SIG-M5 treated with dmso at 0.1 percent for 504 hours (cell line): Measurements from ENCODE around the gene IL1RAPL2.

ENCODE experiments used
- DNase-seq: peaks from one replicate; lab custom pipeline; 2025; ENCODE audit not compliant: unreplicated experiment; lab: John Stamatoyannopoulos, UW

The IL1RAPL2 gene

GRCh38 chrX:105349476-105349875 is 783.5 kb downstream of the IL1RAPL2 start:
- DNase-seq, result no peak

GRCh38 chrX:105375816-105376215 is 809.8 kb downstream of the IL1RAPL2 start:
- DNase-seq, result no peak

GRCh38 chrX:105424729-105425128 is 858.7 kb downstream of the IL1RAPL2 start:
- DNase-seq, result no peak

- no peak for DNase-seq
Measured at GRCh38 chrX:105451401-105451800, 885.4 kb downstream of the IL1RAPL2 start.

DNA sequence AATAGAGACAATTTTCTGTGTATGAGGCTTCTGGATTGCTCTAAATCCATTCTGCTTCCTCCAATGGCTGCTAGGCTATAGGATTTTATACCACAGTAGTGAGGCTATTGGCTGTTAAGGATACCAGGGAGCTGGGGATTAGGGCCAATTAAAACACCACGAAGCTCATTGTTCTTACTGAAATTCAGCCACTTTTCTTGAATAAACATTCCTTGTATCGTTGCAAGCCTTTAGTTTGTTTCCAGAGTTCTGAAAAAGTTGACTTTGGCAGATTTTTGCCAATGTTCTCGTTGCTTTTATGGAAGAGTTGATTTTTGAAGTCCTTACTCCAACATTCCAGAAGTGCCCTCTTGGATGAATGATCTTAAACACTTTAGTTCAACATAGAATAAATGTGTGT is 892.8 kb downstream of the IL1RAPL2 start:
- no peak for DNase-seq

DNA sequence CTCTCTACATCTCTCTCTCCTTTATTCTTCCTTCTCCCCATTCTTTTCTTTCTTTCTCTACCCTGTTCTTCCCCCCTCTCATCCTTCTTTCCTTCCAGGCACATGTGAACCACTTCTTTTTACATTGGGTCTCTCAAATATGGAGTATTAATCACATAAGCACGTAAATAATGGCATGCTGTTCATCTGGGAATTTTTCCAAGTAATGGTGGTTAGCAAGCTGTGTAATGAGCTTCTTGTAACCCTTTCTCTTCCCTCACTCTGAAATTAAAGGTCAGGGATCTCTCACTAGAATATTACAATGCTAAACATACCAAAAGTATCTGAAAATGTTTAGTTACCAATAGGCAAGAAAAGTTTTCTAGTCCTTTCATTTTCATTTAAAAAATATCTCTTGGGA is 894.4 kb downstream of the IL1RAPL2 start:
- no peak for DNase-seq

GRCh38 chrX:105461016-105461415 is 895.0 kb downstream of the IL1RAPL2 start:
- DNase-seq, result no peak

GRCh38 chrX:105462186-105462585 is 896.2 kb downstream of the IL1RAPL2 start:
- DNase-seq, result no peak

GRCh38 chrX:105463473-105463872 is 897.5 kb downstream of the IL1RAPL2 start:
- no peak for DNase-seq

DNA sequence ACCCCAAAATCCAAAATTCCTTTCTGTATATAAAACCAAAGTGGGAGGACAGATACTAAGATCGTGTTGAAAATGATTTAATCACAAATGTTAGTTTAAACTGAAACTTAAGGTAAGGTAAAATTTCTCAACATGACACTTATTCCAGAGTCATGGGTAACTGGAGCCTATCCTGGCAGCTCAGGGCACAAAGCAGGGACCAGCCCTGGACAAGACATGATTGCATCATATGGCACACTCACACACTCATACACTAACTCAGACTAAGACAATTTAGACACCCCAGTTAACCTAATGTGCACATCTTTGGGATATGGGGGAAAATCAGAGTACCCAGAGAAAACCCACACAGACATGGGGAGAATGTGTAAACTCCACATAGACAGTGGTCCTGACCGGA is 898.6 kb downstream of the IL1RAPL2 start:
- DNase-seq, result no peak

GRCh38 chrX:105468741-105469140 is 902.7 kb downstream of the IL1RAPL2 start:
- DNase-seq, result no peak

DNA sequence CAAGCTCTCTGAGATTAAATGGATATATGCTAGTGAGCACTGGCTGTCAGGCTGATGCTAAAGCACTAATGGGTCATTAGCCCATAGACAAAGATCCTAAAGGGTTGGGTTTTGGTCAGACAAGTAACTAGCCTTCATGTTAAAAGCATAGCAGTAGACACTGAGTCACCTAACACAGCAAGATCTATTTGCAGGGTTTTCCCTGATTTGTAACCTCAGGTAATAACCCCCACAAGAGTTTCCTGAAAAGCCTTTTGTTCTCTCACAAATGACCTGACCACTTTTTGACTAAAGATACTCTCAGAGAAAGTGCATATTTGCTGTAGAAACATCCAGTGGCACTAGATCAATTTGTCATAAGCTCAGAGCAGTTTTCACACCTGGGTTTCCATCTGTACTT is 905.6 kb downstream of the IL1RAPL2 start:
- DNase-seq, result no peak

GRCh38 chrX:105475801-105476200 is 909.8 kb downstream of the IL1RAPL2 start:
- DNase-seq, result no peak

DNA sequence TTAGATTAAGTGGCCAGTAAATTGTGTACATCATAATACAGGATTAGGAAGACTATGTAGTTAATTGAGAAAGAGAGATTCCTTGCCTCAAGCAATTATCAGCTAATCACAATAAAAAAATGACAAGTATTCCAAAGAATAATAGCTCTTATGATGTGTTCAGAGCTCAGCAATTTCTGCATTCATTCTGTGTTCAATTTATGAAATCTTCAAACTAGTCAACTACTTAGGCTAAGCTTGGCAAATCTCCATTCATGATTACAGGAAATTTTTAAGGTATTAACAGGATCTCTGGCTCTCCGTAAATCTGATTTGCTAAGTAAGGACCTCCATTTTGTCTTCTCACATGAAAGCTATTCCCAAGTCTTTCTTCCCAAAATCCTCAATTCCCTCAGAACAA is 911.4 kb downstream of the IL1RAPL2 start:
- DNase-seq, result no peak

GRCh38 chrX:105480646-105481310 is 914.8 kb downstream of the IL1RAPL2 start:
- DNase-seq, result no peak

DNA sequence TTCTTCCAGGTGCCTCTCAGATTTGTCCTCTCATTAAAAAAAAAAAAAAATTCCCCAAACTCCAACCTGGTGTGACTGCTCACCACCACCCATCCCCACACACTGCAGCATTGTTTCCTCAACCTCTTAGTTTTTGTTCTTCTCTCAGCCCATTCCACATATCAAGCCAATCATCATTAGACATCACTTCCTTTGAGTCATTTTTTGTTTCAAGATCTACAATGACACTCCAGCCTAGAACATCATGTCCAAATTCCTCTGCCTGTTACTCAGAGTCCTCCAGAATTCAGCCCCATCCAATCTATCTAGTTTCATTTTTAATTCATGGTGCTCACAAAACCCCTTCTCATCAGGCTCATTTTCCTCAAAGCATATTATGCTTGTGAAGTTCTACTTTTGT is 917.0 kb downstream of the IL1RAPL2 start:
- no peak for DNase-seq

- DNase-seq, result no peak
Measured at GRCh38 chrX:105488716-105489115, 922.7 kb downstream of the IL1RAPL2 start.

GRCh38 chrX:105495376-105495775 is 929.4 kb downstream of the IL1RAPL2 start:
- no peak for DNase-seq

DNA sequence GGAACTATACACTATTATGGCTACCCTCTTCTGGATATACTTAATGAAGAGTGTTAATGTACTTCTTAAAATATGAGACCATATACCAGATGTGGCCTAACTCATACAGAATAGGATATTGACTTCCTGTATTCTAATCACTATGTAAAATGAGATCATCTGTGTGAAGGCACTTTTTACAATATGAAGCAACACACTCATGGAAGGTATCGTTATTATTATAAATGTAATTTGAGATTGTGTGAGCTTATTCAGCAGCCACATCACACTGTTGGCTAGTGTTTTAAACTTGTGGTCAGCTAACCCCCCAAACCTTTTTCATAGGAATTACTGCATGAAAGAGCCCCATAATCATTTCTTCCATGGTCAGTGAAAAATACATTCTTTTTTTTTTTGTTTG is 936.3 kb downstream of the IL1RAPL2 start:
- no peak for DNase-seq

- DNase-seq, result no peak
Measured at GRCh38 chrX:105515561-105515960, 949.6 kb downstream of the IL1RAPL2 start.

- no peak for DNase-seq
Measured at GRCh38 chrX:105526431-105526830, 960.4 kb downstream of the IL1RAPL2 start.

- no peak for DNase-seq
Measured at GRCh38 chrX:105527759-105528158, 961.8 kb downstream of the IL1RAPL2 start.

DNA sequence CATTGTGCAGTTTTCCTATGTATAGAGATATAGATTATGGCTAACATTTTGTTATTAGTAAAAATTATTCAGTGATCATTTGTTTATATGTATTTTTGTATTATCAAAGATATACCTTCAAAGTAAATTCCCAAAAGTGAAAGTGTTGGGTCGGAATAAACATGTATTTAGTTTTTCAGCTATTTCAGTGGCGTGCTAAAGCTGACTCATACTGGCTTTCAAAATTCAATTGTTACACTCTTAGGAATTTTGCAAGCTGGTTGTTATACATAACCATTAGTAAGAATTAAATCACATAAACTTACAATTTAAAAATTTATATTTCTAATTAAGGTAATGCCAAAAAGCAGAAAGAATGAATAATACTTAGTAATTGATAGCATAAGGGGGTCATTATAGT is 968.0 kb downstream of the IL1RAPL2 start:
- DNase-seq, result no peak
